CD4-positive, alpha-beta T cell treated with Interleukin-15 for 1 hour (primary cell): ENCODE data around the gene KCNC4.

ENCODE experiments used
- DNase-seq: peaks from one replicate; pipeline ENCODE4 v3.0.0-alpha.2; 2020

Gene KCNC4

DNA sequence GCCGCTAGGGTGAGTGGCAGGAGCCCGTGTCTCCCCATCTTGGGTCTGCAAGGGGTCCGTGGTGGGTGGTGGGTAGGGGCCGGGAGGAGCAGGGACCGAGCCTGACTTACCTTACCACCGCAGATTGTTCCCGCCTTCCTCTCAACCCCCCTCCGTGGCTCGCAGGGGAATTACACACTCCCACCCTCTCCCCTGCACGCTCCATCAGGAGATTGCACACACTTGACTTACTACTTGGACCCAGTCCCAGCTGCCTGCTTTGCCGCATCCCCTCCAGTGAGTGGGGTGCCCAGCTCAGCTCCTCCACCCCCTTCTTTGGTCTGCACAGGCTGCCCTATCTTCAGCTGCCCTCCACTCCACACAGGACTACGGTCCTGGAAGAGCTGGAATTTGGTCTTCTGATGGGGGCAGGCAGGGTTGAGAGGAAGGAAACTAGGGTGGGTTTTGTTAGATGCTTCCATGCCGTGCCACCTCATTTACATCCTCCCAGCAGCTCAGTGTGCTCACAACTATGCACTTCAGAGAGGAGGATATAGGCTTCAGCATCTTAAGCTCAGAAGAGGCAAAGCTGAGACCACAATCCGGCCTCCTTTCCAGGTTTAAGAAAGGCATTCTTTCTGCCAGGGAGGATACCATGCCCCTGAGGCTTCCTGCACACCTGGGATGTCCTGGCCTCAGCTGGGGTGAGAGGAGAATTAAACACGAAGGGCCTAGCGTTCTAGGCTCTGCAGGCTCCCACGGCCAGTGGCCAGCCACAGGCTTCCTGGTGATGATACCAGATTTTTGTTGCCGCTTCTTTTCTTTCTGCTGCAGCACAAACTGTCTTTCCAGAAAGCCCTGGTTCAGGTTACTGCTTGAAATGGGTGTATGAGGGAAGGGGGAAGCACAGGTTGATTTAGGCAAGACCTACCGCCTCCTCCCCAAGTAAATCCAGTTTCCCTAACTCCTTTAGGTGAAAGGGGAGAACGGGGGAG lies 2.3 kb downstream of the KCNC4 start:
- no peak for DNase-seq

- DNase-seq, result no peak
These were observed 3.0 kb downstream of the KCNC4 start for GRCh38 chr1:110213143-110213540.

DNA sequence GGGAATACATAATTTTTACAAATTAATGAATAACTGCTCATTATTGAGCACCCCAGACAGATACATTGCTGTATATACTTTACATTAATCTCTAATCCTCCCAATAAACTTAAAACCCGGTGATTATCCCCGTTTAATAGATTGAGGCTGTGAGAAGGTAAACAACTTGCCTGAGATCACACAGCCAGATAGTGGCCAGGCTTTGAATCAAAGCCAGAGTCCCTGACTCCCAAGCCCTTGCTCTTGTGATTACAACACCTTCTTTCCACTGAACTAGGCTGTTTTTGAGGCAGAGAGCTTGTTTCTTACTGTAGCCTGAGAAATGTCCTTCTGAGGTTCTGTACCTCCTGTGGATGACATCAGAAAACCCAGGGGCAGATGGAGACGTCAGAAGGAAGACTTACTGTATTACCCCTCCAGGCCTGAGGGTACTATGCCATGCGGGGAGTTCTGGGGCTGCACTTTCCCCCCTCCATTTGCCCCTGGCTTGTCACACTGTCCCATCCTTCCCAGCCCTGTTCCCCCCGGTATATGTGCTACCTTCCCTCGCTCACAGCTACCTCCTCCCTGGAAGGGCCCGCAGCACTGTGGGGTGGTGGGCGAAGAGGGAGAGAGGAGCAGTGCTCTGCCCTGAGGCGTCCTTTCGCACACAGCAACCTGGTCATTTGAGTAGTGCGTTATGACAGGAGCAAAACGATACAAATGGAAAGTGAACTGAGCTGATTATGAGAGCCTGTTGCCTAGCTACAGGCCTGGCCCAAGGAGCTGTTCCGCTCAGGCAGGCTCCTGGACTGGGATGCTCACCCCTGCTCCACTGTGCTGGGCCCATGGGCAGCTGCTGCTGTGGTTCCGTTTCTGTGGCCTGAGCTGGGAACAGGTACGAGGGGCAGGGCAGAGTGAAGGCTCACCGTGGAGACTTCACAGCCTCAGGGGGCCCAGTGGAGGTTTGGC lies 4.6 kb downstream of the KCNC4 start:
- no peak for DNase-seq

DNA sequence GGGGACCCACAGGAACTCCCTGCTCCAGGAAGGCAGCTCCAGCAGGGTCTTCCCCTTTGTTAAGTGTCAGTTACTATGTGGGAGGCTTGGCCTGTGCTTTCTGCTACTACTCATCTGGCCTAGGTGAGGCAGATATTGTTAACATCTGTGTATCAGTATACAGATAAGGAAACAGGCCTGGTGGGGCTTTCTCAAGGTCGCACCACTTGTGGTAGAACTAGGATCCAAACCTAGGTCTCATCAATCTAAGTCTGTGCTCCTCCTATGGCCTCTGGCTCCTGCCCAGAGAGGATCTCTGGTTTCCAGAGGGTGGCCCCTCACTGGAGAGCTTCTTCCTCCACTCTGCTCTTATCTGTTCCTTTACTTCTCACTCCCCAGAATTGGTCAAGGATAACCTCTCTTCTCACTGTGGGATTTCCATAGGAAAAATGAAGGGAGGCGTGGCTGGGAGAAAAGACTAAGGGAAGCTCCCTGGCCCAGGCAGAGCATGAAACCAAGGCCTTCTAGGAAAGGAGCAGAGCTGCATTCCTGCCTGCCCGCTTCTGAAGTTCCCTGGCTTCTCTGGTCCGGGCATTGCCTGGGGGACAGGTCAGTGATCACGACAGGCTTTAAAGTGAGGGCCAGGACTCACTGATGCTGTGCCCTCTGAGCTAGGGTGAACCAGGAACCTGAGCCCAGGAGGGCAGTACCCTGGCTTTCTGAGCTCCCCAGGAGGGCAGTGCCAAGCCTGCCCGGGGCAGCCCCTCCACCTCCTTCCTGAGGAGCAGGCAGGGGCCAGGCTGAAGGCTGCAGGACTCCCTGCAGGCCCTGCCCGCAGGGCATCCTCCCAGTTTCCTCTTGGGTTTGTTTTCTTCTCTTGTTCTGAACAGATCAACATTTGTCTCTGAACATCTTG lies 5.8 kb downstream of the KCNC4 start:
- DNase-seq, result no peak

DNA sequence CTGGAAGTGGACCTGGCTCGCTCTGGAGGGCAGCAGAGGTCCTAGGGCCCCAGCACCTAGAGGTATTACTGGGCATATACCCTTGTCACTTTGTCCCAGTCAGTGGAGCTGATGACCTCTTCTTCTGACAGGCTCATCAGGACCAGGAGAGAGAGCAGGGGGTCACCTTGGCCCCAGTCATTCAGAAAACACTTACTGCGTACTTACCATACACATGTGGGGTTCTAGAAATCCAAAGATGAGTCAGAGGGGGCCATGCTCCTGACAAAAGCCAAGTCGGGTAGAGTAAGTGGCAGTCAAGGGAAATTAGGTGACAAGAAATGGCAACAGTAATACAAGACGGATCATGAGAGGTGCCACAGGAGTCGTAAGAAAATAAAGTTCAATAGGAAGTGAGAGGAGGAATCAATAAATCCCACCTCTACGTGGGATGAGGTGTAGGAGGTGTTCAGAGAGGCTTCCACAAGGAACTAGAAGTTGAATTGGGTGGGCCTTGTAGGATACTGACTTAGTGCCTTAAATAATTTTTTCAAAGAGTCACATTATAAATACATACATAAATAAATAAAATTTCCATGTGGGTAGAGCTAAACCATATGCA lies 6.8 kb downstream of the KCNC4 start:
- no peak for DNase-seq

- no peak for DNase-seq
These were observed 8.0 kb downstream of the KCNC4 start for GRCh38 chr1:110218137-110218536.

DNA sequence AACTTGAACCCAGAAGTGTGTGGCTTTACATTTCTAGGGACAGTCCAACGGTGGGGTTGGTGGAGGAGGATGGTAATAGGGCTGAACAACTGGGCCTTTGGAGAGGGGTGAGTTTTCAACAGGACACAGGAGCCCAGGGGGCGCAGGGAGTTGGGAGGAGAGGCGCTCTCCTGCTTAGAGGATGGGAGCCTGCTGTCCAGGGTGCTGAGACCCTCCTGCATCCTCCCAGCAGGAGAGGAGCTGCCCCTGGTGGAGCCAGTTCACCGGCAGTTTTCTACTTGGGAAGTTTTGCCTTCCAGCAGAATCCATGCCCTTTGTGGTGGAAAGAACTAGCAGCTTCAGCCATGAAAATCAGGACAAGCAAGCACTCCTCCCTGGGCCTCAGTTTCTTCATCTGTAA lies 8.6 kb downstream of the KCNC4 start:
- no peak for DNase-seq

GRCh38 chr1:110220324-110220723 lies 10.2 kb downstream of the KCNC4 start:
- no peak for DNase-seq

GRCh38 chr1:110221119-110221518 lies 11.0 kb downstream of the KCNC4 start:
- no peak for DNase-seq

- no peak for DNase-seq
These were observed 13.0 kb downstream of the KCNC4 start for GRCh38 chr1:110223127-110223526.

DNA sequence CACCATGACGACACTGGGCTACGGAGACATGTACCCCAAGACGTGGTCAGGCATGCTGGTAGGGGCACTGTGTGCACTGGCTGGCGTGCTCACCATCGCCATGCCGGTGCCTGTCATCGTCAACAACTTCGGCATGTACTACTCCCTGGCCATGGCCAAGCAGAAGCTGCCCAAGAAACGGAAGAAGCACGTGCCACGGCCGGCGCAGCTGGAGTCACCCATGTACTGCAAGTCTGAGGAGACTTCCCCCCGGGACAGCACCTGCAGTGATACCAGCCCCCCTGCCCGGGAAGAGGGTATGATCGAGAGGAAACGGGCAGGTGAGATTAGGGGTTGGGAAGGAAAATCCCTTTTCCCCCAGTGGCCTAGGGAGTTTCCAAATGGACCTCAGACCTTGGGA lies 13.5 kb downstream of the KCNC4 start:
- DNase-seq, result no peak

- DNase-seq, result no peak
These were observed 14.3 kb downstream of the KCNC4 start for GRCh38 chr1:110224240-110224995.

DNA sequence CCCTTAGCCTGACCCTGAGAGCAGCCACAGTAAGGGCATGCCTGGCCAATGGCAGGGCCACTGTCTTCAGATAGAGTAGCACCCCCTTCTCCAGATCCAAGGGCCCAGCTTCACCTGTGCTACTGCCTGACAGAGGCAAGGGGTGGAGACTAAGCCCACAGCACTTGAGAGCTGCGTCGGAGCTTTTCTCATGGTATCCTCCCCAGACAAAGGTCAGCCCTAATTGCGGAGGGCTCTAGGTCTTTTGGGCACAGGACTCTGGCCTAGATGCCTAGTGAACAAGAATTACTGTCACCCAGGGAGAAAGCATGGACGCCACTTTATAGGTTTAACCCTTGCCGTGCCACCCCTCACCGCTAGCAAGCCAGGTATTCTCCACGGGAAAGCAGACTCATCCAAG lies 15.1 kb downstream of the KCNC4 start:
- no peak for DNase-seq

- no peak for DNase-seq
These were observed 15.8 kb downstream of the KCNC4 start for GRCh38 chr1:110225756-110226404.

GRCh38 chr1:110227774-110228173 lies 17.7 kb downstream of the KCNC4 start:
- DNase-seq, result no peak

DNA sequence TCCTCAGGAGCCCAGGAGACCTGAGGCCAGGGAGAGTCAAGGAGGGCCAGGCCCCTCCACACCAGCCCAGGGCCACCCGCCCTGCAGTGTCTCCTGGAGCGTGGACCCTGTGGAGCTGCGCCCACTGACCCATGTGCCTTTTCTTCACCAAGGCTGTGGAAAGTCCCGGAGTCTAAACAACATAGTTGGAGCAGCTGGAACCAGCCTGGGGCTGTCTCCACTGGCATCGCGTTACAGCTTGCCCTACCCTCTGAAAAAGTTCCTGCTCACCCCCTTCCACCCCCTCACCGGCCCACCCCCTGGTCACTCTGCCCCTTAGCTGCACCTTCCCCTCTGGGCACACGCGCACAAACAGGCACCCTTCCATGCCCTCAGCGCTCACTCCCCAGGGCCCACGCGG lies 18.3 kb downstream of the KCNC4 start:
- no peak for DNase-seq

- no peak for DNase-seq
These were observed 18.8 kb downstream of the KCNC4 start for GRCh38 chr1:110228869-110229268.

DNA sequence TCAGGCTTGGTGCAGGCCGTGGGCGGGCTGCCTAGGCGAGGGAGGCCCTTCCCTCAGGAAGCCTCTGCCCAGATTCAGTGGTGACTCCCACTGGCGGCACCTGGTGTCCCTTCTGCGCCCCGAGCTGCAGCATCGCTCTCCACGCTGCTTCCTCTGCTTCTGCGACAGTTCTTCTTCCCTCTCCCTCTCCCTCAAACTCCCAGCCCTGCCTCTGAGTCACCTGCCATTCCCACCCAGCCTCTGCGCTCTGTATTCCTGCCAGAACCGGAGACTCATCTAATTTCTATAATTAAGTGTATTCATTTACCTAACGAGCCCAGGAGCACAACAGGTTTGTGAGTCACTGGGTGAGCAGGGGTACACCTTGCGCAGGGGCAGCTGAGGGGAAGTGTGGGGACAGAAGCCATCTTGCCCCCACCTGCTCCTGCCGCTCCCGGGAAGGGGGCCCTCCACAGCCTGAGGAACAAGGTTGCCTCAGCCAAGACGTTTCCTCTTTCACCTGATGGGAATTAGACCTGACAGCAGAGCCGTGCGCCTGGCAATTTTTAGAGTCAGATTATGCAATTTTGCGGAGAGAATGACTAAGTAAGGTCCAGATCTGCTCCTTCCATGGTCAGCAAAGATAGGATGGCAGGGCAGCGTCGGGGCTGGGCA lies 19.4 kb downstream of the KCNC4 start:
- no peak for DNase-seq

DNA sequence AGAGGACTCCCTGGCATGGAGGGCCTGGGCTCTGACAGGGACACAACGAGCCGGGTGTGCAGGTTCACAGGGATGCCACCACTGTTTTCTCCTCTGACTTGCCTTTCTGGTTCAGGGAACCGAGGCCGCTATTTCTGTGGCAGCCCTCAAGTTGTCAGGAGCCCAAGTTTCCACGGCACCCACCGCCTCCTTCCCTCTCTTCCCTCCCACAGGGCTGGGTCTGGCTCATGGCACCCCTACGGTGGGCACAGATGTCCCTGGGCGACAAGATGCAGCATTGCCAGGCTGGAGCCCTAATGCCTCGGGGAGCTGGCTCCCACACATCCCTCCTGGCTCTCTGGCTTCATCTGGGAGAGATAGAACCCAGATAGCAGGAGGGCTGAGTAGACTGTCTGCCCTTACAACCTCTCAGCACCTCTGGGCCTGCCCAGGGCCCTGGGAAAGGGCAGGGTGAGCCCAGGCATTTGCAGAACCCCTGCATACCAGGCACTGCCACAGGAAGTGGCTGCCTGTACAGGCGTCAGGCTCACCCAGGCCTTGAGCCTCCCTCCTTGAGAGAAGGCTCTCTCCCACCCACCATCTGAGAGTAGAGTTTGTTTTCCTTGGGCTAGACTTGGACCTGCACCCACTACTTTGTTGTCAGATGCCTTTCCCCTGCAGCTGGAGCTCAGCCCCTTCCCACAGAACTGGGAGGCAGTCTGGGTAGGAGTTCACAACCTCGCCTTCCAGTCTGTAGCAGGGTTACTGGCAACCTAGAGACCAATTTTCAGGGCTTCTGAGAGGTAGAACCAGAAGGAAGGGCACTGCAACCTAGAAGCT lies 20.5 kb downstream of the KCNC4 start:
- DNase-seq, result no peak
